HUES6 (cell line): Measurements from ENCODE around the gene RIOX2.
"Not testable (repeated sequence)": the region's sequence is repeated elsewhere in the genome, so short reads cannot be mapped to it uniquely, and the experiment has no call there.

ENCODE experiments used
- H3K27ac ChIP-seq: 2 replicates; pipeline ENCODE4 v1.7.0; 2013; ENCODE audit warnings: low read depth, mild to moderate bottlenecking, low read length, inconsistent platforms
- H3K27me3 ChIP-seq: 2 replicates; pipeline ENCODE4 v1.6.1; 2013; ENCODE audit warnings: low read length; ENCODE audit not compliant: control insufficient read depth, insufficient read depth
- H3K36me3 ChIP-seq: 2 replicates; pipeline ENCODE4 v1.6.1; 2013; ENCODE audit warnings: low read length; ENCODE audit not compliant: control insufficient read depth, insufficient read depth
- H3K4me1 ChIP-seq: 2 replicates; pipeline ENCODE4 v1.6.1; 2013; ENCODE audit warnings: low read length; ENCODE audit not compliant: control insufficient read depth, insufficient read depth
- H3K4me3 ChIP-seq: 2 replicates; pipeline ENCODE4 v1.5.1; 2013; ENCODE audit warnings: low read depth, low read length
- H3K9ac ChIP-seq: one replicate; pipeline ENCODE4 v1.6.1; 2013; ENCODE audit warnings: mild to moderate bottlenecking, low read length
- H3K9me3 ChIP-seq: 2 replicates; pipeline ENCODE4 v1.6.1; 2013; ENCODE audit warnings: low read depth, low read length; ENCODE audit not compliant: control insufficient read depth, insufficient read depth

The RIOX2 gene

GRCh38 chr3:97911459-97911858, 60.8 kb downstream of the RIOX2 start:
- no peak overlapping the region for H3K27ac ChIP-seq
- H3K9ac ChIP-seq: no peak overlapping the region
- H3K9me3 ChIP-seq: no peaks in the 10 kb centered on the region
- no peaks in the 10 kb centered on the region for H3K27me3 ChIP-seq
- no peak overlapping the region for H3K4me3 ChIP-seq
- peaks cover 8% of the 10 kb centered on the region; the same call in 1 of the 2 replicates for H3K4me1 ChIP-seq
- no peaks in the 10 kb centered on the region; the same call in none of the 2 replicates for H3K36me3 ChIP-seq

DNA sequence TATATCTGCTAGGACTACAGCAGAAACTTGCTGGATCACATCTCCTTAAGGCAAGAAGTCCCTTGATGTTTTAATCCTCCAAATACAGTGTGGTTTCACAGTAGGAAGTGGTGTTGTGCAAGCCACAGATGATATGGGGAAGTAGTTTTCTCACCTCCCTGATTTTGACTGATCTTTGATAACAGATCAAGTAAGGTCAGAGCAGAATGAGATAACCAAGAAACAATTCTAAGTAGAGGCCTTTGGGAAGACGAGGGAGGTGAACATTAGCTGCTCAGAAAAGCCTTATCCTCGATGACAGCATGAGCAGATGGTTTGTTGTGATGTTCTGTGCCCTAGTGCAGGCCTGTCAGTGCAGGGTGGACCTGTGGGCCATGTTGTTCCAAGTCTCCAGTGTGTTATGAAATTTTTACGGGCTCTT, 61.3 kb downstream of the RIOX2 start:
- Histone ChIP-seq H3K27me3 (no peaks in the 10 kb centered on the region), H3K27ac (no peak overlapping the region), H3K36me3 (no peaks in the 10 kb centered on the region; the same call in 1 of the 2 replicates), H3K9ac (no peak overlapping the region), H3K4me1 (peaks cover 8% of the 10 kb centered on the region; the same call in 1 of the 2 replicates), H3K4me3 (peak overlapping the region; percentile 56; the same call in 1 of the 2 replicates), H3K9me3 (no peaks in the 10 kb centered on the region)

GRCh38 chr3:97910236-97910831, 61.9 kb downstream of the RIOX2 start:
- not testable (repeated sequence) for H3K27me3 ChIP-seq, H3K27ac ChIP-seq, H3K9me3 ChIP-seq, H3K4me1 ChIP-seq, H3K36me3 ChIP-seq
- peak overlapping the region; percentile 53 for H3K9ac ChIP-seq
- H3K4me3 ChIP-seq: peak overlapping the region; percentile 56

- not testable (repeated sequence) for H3K9ac ChIP-seq, H3K4me3 ChIP-seq, H3K27ac ChIP-seq, H3K36me3 ChIP-seq, H3K9me3 ChIP-seq, H3K27me3 ChIP-seq, H3K4me1 ChIP-seq
Observed at GRCh38 chr3:97909830-97910229, 62.4 kb downstream of the RIOX2 start.

- Histone ChIP-seq H3K27me3 (no peaks in the 10 kb centered on the region), H3K9ac (no peak overlapping the region), H3K4me3 (no peak overlapping the region), H3K4me1 (peaks cover 3% of the 10 kb centered on the region; the same call in 1 of the 2 replicates), H3K9me3 (no peaks in the 10 kb centered on the region), H3K36me3 (no peaks in the 10 kb centered on the region), H3K27ac (no peak overlapping the region)
Observed at GRCh38 chr3:97901313-97902248, 70.7 kb downstream of the RIOX2 start.

GRCh38 chr3:97899331-97899730, 72.9 kb downstream of the RIOX2 start:
- H3K9me3 ChIP-seq: no peaks in the 10 kb centered on the region
- no peak overlapping the region for H3K9ac ChIP-seq
- H3K27me3 ChIP-seq: no peaks in the 10 kb centered on the region
- no peak overlapping the region for H3K27ac ChIP-seq
- no peak overlapping the region for H3K4me3 ChIP-seq
- H3K4me1 ChIP-seq: peaks cover 21% of the 10 kb centered on the region
- H3K36me3 ChIP-seq: no peaks in the 10 kb centered on the region

DNA sequence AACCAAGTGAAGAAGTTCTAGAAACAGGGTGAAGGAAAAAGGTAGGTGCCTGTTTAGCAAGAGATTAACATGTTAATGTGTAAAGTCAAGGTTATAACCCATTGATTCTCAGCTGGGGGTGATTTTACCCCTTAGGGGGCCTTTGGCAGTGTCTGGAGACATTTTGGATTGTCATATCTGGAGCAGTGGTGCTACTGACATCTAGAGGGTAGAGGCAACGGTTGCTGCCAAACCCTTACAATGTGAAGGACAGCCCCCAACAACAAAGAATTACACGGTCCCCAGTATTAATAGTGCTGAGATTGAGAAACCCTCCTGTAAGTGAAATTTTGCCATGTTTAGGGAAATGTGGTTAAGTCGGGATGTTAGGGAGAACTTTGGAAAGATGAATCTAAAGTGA, 75.7 kb downstream of the RIOX2 start:
- Histone ChIP-seq H3K4me3 (no peak overlapping the region), H3K9ac (no peak overlapping the region), H3K36me3 (no peaks in the 10 kb centered on the region), H3K27me3 (no peaks in the 10 kb centered on the region), H3K9me3 (no peaks in the 10 kb centered on the region), H3K27ac (no peak overlapping the region), H3K4me1 (peaks cover 21% of the 10 kb centered on the region)

GRCh38 chr3:97896129-97896528, 76.1 kb downstream of the RIOX2 start:
- Histone ChIP-seq H3K27ac (no peak overlapping the region), H3K4me1 (peaks cover 21% of the 10 kb centered on the region), H3K9ac (no peak overlapping the region), H3K27me3 (no peaks in the 10 kb centered on the region), H3K4me3 (no peak overlapping the region), H3K9me3 (no peaks in the 10 kb centered on the region), H3K36me3 (no peaks in the 10 kb centered on the region)

DNA sequence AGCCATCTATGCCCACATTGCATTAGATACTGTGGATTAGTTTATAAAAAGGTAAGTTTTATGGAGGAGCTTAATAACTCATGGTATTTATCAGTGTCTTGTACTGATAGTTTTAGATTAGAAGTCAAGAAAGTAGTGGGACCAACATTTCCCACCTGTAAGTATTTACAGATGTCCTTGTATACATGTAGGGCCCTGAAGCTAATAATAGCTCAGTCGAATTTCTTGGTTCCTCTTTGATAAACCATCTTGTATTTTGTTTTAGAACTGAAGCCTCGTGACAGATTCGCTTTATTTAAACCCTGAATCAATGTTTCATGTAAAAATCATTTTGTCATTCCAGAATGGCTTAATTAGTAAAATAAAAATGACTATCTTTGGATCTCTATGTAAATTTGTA, 77.0 kb downstream of the RIOX2 start:
- no peak overlapping the region for H3K4me3 ChIP-seq
- no peaks in the 10 kb centered on the region for H3K27me3 ChIP-seq
- H3K9me3 ChIP-seq: no peaks in the 10 kb centered on the region
- H3K27ac ChIP-seq: no peak overlapping the region
- no peak overlapping the region for H3K9ac ChIP-seq
- peaks cover 21% of the 10 kb centered on the region for H3K4me1 ChIP-seq
- no peaks in the 10 kb centered on the region for H3K36me3 ChIP-seq

DNA sequence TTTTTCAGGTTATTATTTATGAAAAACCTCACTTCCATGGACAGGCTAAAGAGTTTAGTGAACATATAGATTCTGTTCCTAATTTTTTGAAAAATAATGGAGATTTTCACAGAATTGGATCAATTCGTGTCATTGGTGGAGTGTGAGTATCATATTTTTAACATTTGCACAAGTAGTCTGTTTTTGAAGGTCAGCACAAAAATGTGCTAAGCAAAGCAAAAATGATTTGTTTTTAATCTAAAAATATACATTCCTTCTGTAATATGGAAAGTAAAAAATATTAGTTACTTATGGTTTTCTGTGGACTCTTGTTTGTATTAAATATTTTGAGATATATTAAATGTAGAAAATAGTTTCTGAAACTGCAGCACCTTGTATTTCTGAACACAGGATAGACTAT, 79.4 kb downstream of the RIOX2 start:
- Histone ChIP-seq H3K36me3 (peaks cover 5% of the 10 kb centered on the region), H3K27me3 (no peaks in the 10 kb centered on the region), H3K4me3 (no peak overlapping the region), H3K4me1 (peaks cover 21% of the 10 kb centered on the region), H3K9me3 (no peaks in the 10 kb centered on the region), H3K9ac (no peak overlapping the region), H3K27ac (no peak overlapping the region)
